Neural progenitor cell (in vitro differentiated cells): ENCODE measurements around the gene TLL2.

Source experiments
- EZH2 ChIP-seq: fragments of 200-600 bp; sonication (generic); IDR thresholded peaks from 2 replicates; pipeline ENCODE4 v1.6.1; 2017; ENCODE audit warnings: antibody characterized with exemption, mild to moderate bottlenecking, moderate library complexity
- EZH2phosphoT487 ChIP-seq: fragments of 200-600 bp; sonication (generic); IDR thresholded peaks from 2 replicates; pipeline ENCODE4 v1.6.1; 2017; ENCODE audit warnings: antibody characterized with exemption

GRCh38 chr10:96457341-96457740 is 56.4 kb downstream of the TLL2 start:
- TF ChIP-seq EZH2phosphoT487 (no peak), EZH2 (no peak)
